Stomach smooth muscle (tissue), 2 donors: ENCODE measurements around the gene ZNF407.

ENCODE experiments used
- H3K27ac ChIP-seq: one replicate; pipeline ENCODE4 v1.7.0; 2013; ENCODE audit warnings: mild to moderate bottlenecking, low read length, inconsistent platforms
- H3K27me3 ChIP-seq, 2 donors: one replicate each; pipeline ENCODE4 v1.7.0; 2013; ENCODE audit warnings: low read length in 2 of 2; ENCODE audit not compliant: insufficient read depth in 2 of 2, control insufficient read depth in 1 of 2
- H3K36me3 ChIP-seq, 2 donors: one replicate each; pipeline ENCODE4 v1.7.0; 2013; ENCODE audit warnings: low read length in 2 of 2; ENCODE audit not compliant: control insufficient read depth in 2 of 2, insufficient read depth in 2 of 2
- H3K4me1 ChIP-seq: one replicate; pipeline ENCODE4 v1.7.0; 2013; ENCODE audit warnings: low read length; ENCODE audit not compliant: control insufficient read depth, insufficient read depth
- H3K4me3 ChIP-seq, 2 donors: one replicate each; pipeline ENCODE4 v1.7.0; 2013; ENCODE audit warnings: low read length in 2 of 2
- H3K9ac ChIP-seq, 2 donors: one replicate each; pipeline ENCODE4 v1.7.0; 2013; ENCODE audit warnings: low read length in 2 of 2, mild to moderate bottlenecking in 1 of 2
- H3K9me3 ChIP-seq, 2 donors: one replicate each; pipeline ENCODE4 v1.7.0; 2013; ENCODE audit warnings: low read length in 2 of 2; ENCODE audit not compliant: control insufficient read depth in 2 of 2
- donor health status: healthy.
- donor health status: Pancreatic carcinoma.

The ZNF407 gene, protein sequence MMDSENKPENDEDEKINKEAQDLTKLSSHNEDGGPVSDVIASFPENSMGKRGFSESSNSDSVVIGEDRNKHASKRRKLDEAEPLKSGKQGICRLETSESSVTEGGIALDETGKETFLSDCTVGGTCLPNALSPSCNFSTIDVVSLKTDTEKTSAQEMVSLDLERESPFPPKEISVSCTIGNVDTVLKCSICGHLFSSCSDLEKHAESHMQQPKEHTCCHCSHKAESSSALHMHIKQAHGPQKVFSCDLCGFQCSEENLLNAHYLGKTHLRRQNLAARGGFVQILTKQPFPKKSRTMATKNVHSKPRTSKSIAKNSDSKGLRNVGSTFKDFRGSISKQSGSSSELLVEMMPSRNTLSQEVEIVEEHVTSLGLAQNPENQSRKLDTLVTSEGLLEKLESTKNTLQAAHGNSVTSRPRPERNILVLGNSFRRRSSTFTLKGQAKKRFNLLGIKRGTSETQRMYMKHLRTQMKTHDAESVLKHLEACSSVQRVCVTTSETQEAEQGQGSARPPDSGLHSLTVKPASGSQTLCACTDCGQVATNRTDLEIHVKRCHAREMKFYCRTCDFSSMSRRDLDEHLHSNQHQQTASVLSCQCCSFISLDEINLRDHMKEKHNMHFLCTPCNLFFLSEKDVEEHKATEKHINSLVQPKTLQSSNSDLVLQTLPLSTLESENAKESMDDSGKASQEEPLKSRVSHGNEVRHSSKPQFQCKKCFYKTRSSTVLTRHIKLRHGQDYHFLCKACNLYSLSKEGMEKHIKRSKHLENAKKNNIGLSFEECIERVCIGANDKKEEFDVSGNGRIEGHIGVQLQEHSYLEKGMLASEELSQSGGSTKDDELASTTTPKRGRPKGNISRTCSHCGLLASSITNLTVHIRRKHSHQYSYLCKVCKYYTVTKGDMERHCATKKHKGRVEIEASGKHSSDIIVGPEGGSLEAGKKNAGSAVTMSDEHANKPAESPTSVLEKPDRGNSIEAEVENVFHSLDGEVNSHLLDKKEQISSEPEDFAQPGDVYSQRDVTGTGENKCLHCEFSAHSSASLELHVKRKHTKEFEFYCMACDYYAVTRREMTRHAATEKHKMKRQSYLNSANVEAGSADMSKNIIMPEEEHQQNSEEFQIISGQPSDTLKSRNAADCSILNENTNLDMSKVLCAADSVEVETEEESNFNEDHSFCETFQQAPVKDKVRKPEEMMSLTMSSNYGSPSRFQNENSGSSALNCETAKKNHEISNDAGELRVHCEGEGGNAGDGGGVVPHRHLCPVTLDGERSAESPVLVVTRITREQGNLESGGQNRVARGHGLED (N-terminal part only)

DNA sequence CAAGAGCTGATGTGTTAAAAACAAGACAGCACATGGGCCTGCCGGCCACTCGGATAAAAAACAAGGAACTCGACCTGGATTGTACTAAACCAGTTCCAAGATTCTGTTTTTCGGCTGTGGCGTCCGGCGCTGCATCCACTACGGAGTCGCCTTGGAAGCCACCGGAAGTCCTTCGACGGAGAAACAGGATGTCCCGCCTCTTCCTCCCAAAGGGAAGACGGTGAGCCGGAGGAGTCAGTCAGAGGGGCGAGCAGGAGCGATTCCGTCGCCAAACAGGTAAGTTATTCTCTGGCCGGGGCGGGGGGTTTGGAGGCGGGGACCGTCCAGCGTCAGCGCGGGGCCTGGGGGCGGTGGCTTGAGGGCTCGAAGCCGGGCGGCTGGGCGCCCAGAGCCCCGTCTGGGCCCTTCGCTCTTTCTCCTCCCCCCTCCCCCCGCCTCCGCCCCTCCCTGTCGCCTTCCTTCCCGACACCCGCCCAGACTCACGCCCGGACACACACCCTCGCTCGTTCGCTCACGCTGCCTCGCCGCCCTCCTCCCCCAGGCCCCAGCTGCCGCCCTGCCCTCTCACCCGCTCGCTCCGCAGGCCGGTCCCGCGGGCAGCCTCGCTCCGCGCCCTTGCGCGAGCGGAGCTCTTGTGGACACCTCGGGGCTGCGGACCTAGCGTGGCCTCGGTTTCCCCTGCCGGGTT is at the start of gene ZNF407:
Gene ZNF407, plus strand, starts transcription at position 209 of the 688 bp plus-strand sequence. CDS start 33,150 bp downstream, outside the sequence.
- Histone ChIP-seq H3K9me3 (no peaks in the 10 kb centered on the region), H3K9ac (peak within 1 kb of the TSS; percentile 99)

DNA sequence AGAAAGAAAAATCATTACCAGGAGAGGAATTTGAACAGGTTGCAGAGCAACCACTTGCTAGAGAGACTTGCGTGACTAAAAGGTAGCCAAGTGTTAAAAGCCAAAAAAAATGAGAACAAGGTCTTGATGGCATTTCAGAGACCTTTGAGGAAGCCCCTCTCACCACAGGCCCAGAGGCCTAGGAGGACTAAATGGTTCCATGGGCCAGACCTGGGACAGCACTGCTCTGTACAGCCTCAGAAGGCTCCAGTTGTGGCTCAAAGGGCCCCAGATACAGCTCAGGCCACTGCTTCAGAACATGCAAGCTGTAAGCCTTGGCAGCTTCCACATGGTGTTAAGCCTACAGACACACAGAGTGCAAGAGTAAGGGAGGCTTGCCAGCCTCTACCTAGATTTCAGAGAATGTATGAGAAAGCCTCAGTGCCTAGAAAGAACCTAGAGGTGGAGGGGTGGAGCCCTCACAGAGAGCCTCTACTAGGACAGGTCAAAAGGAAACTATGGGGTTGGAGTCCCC is 48.0 kb upstream of the ZNF407 start:
- H3K27ac ChIP-seq = no peak overlapping the region
- H3K4me1 ChIP-seq = peaks cover 7% of the 10 kb centered on the region
- no peak overlapping the region for H3K9ac ChIP-seq
- H3K9me3 ChIP-seq = peaks cover 0 to 6% of the 10 kb centered on the region in 2 donors
- no peaks in the 10 kb centered on the region for H3K36me3 ChIP-seq
- H3K4me3 ChIP-seq = no peak overlapping the region
- H3K27me3 ChIP-seq = peaks cover 0 to 3% of the 10 kb centered on the region in 2 donors

More for the DNA sequence above, at the start of gene ZNF407:
- Histone ChIP-seq H3K4me1 (peaks cover 20% of the 10 kb centered on the region), H3K4me3 (peak within 1 kb of the TSS; percentile 96 to 97), H3K36me3 (peaks cover 2 to 16% of the 10 kb centered on the region in 2 donors), H3K27me3 (no peaks in the 10 kb centered on the region), H3K27ac (peak within 1 kb of the TSS; percentile 99)

DNA sequence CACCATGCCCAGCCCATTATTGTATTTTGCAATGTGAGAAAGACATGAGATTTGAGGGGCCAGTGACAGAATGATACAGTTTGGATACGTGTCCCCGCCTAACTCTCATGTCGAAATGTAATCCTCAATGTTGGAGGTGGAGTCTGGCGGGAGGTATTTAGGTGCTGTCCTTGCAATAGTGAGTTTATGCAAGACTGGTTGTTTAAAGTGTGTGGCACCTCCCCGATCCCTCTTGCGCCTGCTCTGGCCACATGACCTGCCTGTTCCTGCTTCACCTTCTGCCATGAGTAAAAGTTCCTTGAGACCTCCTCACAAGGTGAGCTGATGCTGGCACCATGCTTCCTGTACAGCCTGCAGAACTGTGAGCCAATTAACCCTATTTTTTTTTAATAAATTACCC is 46.8 kb upstream of the ZNF407 start:
- no peak overlapping the region for H3K9ac ChIP-seq
- peaks cover 7% of the 10 kb centered on the region for H3K4me1 ChIP-seq
- peaks cover 0 to 2% of the 10 kb centered on the region in 2 donors for H3K27me3 ChIP-seq
- no peak overlapping the region for H3K4me3 ChIP-seq
- no peak overlapping the region for H3K27ac ChIP-seq
- H3K36me3 ChIP-seq = no peaks in the 10 kb centered on the region
- H3K9me3 ChIP-seq = peaks cover 0 to 6% of the 10 kb centered on the region in 2 donors

DNA sequence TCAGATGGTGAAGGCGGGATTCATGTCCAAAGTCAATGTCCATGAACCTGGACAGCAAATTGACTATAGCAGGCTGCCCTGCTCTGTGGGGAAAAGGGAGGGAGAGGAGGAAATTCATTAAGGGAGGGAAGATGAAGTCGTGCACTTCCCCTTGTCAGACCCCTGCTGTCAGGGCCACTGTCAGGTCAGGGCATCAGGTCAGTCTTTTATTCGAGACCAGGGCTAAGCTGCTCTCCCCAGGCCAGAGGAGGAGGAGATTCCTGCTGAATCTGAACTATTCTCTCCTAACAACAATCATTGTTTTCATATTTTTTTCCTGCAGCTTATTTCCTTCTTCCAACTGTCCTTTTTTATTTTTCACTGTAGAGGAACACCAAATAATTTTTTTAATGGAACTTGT is 46.2 kb upstream of the ZNF407 start:
- H3K4me3 ChIP-seq = no peak overlapping the region

DNA sequence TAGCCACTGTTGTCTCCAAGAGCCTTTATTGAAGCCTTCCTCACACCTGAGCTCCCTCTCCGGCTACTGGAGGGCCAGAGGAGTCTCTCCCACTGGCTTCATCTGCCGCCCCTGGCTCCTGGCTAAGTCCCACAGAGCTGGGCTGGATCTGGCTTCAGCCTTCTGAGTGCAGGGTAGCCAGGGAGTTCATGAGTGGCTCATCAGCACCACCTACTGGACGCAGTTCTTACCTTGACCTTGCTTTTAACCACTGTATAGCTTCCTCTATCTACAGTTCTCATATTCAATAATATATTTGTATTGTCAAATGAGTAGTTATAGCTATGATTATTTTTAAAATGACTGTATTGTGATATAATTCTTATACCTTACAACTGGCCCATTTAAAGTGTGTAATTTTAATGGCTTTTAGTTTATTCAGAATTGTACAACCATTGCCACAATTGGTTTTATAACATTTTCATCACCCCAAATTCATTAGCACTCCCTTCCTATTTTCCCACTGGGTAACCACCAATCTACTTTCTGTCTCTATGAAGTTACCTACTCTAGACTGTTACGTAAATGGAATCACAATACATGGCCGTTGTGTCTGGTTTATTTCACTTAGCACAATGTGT is 45.6 kb upstream of the ZNF407 start:
- Histone ChIP-seq H3K27me3 (no peaks in the 10 kb centered on the region), H3K9me3 (peaks cover 0 to 6% of the 10 kb centered on the region in 2 donors), H3K27ac (no peak overlapping the region), H3K4me1 (peaks cover 2% of the 10 kb centered on the region), H3K36me3 (no peaks in the 10 kb centered on the region), H3K4me3 (no peak overlapping the region), H3K9ac (no peak overlapping the region)

More for the DNA sequence above, 46.2 kb upstream of the ZNF407 start:
- Histone ChIP-seq H3K27me3 (peaks cover 0 to 2% of the 10 kb centered on the region in 2 donors), H3K9me3 (peaks cover 0 to 6% of the 10 kb centered on the region in 2 donors), H3K9ac (no peak overlapping the region), H3K36me3 (no peaks in the 10 kb centered on the region), H3K4me1 (peaks cover 4% of the 10 kb centered on the region), H3K27ac (no peak overlapping the region)

DNA sequence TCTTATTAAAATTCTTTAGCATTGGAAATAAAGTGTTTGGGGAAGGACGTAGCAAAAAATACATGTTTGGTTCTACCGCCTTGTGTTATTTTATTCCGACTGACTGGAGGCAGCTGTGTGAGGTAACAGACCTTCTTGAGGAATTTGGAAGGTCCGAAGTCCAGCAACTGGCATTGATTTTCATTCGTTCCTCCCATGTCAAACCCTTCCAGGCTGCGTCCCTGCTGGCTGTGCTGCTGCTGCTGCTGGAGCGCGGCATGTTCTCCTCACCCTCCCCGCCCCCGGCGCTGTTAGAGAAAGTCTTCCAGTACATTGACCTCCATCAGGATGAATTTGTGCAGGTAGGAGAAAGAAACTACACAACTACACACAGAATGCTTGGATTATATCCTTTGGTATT is 41.5 kb upstream of the ZNF407 start:
- Histone ChIP-seq H3K27ac (no peak overlapping the region), H3K36me3 (no peaks in the 10 kb centered on the region), H3K27me3 (peaks cover 0 to 2% of the 10 kb centered on the region in 2 donors), H3K4me1 (no peaks in the 10 kb centered on the region), H3K4me3 (no peak overlapping the region), H3K9me3 (no peaks in the 10 kb centered on the region), H3K9ac (no peak overlapping the region)

DNA sequence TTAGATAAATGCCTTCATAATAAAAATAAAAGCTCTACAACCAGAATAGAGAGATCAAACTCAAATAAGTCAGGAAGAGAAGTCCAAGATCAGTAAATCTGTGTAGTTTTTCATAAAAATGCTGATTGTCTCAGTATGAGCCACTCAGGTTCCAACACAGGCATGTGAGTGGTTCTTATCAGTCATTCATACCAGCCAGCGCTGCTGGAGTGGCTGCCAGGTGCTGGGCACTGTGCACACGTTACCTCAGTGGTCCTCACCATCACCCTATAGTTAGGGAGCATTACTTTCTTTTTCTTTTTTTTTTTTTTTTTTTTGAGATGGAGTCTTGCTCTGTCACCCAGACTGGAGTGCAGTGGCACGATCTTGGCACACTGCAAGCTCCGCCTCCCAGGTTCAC is 39.6 kb upstream of the ZNF407 start:
- H3K27me3 ChIP-seq = peaks cover 0 to 2% of the 10 kb centered on the region in 2 donors
- H3K9me3 ChIP-seq = no peaks in the 10 kb centered on the region
- H3K4me1 ChIP-seq = no peaks in the 10 kb centered on the region
- H3K9ac ChIP-seq = no peak overlapping the region
- H3K36me3 ChIP-seq = no peaks in the 10 kb centered on the region
- no peak overlapping the region for H3K27ac ChIP-seq
- H3K4me3 ChIP-seq = no peak overlapping the region

DNA sequence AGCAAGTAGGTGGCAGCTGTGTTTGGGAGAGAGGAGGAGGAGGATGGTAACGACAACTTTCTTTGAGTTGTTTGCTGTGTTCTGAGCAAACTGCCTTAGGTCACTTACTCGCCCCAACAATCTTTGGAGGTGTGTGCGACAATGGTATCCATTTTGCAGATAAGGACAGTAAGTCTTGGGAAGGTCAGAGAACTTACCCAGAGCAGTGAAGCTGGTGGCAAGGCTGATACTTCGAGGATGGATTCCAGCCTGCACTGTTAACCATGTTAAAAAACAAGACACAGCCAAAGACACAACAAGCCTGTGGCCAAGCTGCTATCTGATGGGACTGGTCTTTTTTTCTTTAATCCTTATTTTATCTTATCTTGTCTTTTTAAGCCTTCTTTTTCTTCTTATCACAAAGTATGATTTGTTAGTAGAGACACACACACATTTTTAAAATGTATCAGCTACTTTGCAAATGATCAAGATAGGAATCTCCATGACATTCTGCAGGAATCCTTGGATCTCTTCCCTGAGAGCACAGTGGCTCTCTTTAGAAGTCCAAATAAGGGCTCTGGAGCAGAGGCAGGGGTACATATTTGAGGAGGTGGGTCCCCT is 35.4 kb upstream of the ZNF407 start:
- Histone ChIP-seq H3K4me1 (no peaks in the 10 kb centered on the region), H3K27me3 (peaks cover 0 to 2% of the 10 kb centered on the region in 2 donors), H3K9ac (no peak overlapping the region), H3K4me3 (no peak overlapping the region), H3K36me3 (no peaks in the 10 kb centered on the region), H3K9me3 (no peaks in the 10 kb centered on the region), H3K27ac (no peak overlapping the region)

DNA sequence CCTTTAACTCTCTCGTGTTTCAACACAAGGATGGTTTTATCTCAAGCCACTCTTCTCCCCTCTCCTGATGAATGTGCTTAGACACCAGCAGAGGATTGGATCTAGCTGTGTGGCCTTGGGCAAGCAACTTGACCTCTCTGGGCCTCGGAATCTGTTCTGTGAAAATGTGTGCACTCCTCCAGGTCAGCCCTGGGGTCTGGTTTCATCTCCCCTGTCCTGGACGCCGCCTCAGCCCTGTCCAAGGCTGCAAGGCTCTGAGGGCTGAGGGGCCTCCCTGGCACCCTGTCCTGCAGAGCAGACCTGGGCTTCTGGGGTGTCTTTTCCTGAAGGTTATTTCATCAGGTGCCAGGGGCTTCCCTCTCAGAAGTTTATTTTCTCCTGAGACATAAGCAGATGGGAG is 34.9 kb upstream of the ZNF407 start:
- Histone ChIP-seq H3K4me1 (no peaks in the 10 kb centered on the region), H3K4me3 (no peak overlapping the region), H3K27me3 (peaks cover 0 to 2% of the 10 kb centered on the region in 2 donors), H3K27ac (no peak overlapping the region), H3K9ac (no peak overlapping the region), H3K36me3 (no peaks in the 10 kb centered on the region), H3K9me3 (no peaks in the 10 kb centered on the region)
